ENCODE measurements around the gene GLIPR1L1.

GLIPR1L1 gene

GRCh38 chr12:75354011-75354410 lies 19.5 kb downstream of the GLIPR1L1 start:
- DNase-seq, result no peak

DNA sequence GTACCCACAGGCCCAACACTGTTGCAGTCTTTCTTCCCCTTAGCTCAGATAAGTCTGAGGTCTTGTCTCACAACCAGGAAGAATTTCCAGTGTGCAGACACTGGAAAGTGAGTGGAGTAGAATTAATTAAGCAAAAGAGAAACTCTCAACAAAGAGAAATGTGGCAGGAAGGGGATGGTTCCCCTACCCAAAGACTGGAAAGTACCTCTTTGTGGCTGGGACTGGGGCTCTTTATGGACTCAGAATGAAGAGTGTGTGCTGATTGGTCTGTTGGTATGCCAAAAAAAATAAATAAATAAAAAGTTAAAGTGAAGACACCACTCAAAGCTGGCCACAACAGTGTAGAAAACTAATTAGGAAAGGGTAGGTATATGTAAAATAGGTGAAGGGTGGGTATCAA lies 26.4 kb downstream of the GLIPR1L1 start:
- no peak for DNase-seq

DNA sequence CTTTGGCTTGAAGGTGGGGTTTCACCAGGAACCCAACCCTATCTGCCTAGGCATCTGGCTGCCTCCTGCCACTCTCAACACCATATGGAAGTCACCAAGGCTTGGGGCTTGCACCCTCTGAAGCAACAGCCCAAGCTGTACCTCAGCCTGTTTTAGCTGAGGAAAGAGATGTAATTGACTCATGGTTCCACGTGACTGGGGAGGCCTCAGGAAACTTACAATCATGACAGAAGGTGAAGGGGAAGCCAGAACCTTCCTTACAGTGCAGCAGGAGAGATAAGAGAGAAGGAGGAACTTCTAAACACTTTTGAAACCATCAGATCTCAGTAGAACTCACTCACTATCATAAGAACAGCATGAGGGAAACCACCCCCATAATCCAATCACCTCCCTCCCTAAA lies 26.9 kb downstream of the GLIPR1L1 start:
- DNase-seq, result no peak

DNA sequence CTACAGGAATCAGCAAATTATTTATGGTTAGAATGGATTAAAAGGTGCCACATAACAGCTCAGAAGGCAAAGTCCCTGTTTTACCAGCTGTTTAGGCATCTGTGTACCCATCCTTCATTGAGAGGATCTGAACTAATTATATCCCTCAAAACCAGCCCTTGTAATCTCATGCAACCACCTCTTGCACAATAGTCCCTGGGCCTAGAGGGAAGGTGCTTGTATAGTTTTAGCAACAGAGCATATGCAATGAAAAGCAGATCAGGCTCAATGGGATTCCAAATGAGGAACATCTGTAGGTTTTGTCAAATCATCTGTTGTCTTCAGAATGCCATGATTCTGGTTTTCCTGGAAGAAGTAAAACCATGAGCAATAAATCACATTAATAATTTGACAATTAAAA lies 30.4 kb downstream of the GLIPR1L1 start:
- DNase-seq, result no peak

GRCh38 chr12:75366629-75367028 lies 32.2 kb downstream of the GLIPR1L1 start:
- DNase-seq, result no peak

DNA sequence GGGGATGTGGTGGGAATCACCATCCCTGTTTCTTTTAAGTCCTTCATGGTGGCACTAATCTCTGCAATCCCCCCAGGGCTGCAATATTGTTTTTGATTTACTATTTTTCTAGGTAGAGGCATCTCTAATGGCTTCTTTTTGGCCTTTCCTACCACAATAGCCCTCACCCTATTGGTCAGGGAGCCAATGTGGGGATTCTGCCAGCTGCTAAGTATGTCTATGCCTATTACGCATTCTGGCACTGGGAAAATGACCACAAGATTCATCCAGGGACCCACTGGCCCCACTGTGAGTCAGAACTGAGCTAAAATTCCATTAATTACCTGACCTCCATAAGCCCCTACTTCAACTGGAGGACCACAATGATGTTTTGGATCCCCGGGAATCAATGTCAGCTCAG lies 40.5 kb downstream of the GLIPR1L1 start:
- DNase-seq, result no peak

- DNase-seq, result no peak
These were observed 43.9 kb downstream of the GLIPR1L1 start for GRCh38 chr12:75378354-75378753.

DNA sequence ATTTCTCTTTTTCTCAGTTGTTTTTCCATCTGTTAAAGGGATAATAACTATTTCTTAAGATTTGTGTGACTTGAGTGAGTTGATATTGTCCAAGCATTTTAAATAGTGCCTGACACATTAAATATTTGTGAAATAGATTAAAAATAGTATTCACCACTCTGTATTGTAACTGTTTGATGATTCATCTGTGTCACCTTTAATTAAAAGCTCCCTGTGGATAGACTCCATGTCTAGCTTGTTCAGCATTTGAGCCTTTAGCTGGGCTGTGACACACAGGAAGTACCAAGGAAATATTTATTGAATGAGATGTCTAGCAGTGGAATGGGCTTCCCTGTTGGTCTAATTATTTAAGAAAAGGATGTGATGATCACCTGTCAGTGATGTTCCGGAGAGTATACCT lies 54.6 kb downstream of the GLIPR1L1 start:
- DNase-seq, result no peak

DNA sequence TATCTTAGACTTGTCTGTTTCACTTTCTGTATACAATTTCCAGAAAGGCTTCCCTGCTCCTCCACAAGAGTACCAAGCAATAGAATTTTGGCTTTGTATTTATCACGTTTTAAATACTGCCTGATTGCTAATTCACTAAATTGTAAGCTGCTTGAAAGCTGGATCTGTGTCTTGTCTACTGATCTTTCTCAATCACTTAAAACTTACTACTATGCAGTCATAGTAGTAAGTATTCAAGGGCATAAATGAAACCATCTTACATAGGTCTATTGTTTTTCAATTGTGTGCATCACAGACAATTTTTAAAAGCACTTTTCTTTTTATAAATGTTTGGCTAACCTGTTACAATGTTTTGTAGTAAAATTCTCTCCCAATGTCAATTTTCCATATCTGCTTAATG lies 55.2 kb downstream of the GLIPR1L1 start:
- DNase-seq, result no peak

DNA sequence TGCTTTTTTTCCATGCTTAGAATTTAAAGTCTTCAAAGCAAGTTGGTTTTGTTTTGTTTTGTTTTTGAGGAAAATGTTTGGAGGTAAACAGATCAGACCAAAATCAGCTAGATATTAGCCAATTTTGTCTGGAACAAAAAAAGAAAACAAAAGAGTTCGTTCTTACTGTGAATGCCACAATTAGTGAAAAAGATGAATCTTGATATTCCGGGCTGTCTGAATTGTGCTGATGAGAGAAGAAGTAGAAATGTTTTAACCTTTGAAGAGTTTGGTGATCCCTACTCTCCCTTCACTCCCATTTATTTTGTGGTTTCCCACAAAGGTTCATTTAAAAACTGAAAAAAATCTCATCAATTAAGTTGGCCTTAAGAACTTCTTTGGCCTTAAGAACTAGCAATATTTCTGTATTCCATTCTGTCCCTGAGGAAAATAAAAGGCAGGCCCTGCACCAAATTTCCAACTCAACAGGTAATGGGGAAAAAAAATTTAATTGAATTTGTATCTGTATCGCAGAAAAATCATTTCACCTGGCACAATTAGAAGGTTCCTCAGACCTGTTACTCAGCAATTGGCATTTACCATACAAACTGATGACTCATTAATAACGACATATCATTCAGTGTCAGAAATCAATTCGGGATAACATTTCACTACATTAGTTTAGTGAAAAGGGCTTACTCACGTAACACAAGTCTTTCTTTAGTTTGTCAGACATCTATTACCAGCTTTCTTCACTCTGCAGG lies 55.9 kb downstream of the GLIPR1L1 start:
- DNase-seq, result no peak

DNA sequence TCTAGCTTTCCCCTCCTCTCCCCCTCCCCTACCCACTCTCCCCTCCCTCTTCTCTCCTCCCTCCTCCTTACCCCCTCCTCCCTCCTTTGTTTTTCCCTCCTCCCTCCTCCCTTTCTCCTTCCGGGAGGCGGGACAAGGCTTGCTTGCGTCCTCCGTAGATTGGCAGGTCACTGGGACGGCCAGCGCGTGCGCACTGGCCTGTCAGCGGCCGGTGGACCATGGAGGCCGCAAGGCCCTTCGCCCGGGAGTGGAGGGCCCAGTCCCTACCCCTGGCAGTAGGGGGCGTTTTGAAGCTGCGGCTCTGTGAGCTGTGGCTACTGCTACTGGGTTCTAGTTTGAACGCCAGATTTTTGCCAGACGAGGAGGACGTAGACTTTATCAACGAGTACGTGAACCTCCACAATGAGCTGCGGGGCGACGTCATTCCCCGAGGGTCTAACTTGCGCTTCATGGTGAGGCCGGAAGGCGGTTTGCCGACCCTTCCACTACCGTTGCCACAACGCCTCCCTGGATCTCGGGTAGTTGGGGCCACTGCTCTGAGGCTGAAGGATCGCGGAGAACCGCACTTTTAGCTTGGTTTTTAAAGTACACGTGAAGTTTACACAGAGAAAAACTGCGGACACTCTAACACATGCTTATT lies 56.5 kb downstream of the GLIPR1L1 start, which contains the start of gene GLIPR1L2:
TSS of gene GLIPR1L2 (plus strand) at position 191 of the 640 bp plus-strand sequence. CDS start at position 219, 28 bp downstream.
- peak; percentile 93 for DNase-seq

DNA sequence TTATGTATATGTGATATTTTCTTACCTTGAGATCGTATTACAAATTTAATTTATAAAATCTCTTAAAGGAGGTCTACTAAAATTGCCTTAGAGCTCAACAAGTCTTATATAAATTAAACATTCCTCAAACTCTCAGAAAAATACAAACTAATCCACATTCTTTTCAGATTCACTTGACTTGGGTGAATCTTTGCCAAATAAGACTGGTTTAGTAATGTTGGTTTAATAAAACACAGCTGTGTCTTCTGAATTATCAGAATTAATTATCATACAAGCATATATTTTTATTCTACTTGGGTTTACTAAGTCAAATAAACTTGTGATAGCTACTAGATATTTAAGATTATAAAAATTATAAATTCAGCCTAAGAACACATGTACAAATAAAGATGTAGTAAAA lies 69.8 kb downstream of the GLIPR1L1 start:
- no peak for DNase-seq

- no peak for DNase-seq
These were observed 73.2 kb downstream of the GLIPR1L1 start for GRCh38 chr12:75407683-75408082.

DNA sequence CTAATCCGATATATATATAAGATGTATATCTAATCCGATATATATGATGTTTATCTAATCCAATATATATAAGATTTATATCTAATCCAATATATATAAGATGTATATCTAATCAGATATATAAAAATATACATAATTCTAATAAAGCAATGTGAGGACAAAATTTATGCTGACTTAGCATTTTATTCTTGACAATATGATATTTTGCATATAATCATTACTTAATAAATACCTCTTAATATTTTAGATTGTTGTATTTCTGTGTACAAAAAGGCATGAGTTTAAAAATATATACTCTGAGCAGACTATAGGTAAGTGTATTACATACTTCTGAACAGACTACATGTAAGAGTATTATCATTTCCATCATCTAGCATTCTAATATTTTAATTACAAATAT lies 75.4 kb downstream of the GLIPR1L1 start:
- DNase-seq, result no peak

DNA sequence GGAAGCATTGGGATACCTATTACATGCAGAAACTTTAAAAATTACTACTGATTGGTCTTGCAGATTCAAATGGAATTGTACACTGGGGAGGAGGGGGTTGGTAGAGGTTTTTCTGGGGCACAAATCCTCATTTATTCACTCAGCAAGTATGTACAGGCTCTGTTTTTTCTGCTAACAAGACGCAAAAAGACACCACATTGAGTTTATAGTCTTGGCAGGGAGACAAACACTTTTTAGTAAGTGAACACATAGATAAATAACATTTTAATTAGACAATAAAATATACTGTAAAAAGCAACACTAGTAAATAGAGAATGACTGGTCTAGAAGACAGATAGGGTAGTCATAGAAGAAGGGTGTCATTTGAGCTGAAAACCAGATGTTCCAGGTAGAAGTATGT lies 80.2 kb downstream of the GLIPR1L1 start:
- DNase-seq, result no peak

DNA sequence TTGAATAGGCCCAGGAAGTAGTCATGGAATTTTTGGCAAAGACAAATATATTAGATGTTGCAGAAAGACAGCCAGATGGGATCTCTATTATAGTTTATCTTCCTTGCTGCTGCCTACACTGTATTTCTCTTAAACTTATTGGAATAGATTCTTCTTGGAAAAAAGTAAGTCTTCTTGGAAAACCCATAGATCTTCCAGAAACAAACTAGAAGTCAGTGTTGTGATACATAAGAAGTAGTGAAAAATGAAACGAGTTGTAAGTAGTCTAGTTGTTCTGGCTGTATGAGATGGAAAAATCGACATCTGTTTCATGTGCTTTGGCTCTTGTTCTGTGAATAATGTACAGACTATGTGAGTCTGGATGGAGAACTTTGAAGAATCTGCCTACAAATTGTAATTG lies 85.4 kb downstream of the GLIPR1L1 start:
- no peak for DNase-seq
